HG03575 (cell line): ENCODE data around the gene GP2.

ENCODE experiments used
- ATAC-seq: cut with Tn5 transposase; IDR thresholded peaks from one replicate; pipeline ENCODE4 v1.9.1; 2021; ENCODE audit not compliant: unreplicated experiment, insufficient number of reproducible peaks, low FRiP score; ENCODE audit errors: extremely low read depth

The GP2 gene

DNA sequence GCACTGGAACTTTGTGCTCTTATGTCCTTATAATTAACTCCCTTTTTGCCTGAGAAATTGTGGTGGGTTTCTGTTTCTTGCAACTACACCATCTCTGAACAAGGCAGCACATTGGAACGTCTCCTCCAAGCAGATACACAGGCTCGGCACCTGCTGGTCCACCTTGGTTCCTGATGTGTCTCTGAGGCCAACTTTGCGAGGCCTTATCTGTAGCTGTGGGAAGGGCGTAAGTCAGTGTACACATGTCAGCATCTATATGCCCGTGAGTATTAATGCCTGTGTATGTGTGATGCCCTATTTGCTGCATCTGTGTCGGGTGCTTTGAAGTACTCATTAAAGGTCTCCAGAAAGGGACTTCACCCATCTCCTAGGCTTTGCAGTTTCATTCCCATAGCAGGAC lies 17.5 kb downstream of the GP2 start:
- ATAC-seq, result no peak

DNA sequence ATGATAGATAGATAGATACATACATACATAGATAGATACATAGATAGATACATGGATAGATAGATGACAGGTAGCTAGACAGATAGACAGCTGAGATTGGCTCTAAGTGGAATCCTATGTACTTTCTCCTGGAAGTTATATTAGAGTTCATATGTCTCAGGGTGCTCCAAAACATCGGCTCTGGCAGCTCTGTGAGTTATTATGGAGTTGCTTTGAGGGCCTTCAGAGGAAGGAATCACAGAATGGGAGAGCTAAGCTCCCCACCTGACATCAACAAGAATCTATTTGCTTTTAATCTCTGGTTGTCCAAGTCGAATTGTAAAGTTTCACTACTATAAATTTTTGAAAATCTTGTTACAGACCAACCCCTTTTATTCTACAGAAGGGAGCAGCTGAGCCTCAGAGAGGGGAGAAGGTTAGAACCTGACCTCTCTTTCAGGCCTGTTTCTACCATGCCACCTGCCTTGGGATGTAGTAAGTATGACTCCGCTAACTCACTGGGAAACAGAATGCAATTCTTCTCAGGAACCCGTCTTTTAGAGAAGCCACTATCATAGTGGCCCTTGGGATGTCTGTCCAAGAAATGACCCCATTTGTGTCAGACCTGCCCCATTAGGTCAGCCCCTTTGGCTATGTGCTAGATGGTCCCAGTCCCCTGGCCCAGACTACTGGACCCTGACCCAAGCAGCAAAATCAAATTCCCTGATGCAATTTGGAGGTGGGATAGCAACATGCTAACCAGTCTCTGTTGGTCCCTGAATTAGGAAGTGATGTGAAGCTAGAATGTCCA lies 18.3 kb downstream of the GP2 start:
- ATAC-seq, result no peak

DNA sequence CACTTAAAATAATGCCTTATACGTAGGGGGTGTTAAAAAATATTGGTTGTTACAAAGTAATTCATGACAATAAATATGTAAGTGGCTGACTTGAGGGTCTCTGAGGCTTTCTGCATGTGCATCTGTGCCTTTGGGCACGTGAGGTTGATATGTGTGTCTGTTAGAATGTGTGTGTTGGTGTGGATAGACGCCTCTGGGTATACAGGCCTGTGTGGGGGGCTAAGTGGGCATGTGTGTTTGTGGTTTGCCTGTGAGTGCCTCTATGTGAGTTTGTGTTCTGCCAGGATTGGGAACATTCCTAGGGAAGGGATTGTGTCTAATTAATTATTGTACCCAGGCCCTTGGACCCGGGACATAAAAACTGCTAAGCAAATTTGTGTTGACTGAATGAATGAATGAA lies 19.0 kb downstream of the GP2 start:
- no peak for ATAC-seq

DNA sequence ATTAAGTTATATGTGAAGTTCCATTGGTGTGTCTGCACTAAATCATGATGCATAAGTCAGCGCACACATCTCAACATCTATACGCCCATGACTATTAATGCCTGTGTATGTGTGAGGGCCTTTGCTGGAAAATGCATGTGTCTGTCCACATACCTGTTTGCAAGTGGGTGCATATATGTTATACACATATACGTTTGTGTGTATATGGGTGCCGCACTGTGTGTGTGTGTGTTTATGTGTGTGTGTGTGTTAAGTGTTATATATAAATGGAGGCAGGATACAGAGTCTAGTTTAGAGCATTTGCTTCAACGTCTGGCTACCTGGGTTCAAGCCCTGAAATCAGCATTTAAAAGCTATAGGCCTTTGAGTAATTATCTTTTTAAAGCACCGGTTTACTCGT lies 19.5 kb downstream of the GP2 start:
- ATAC-seq, result no peak

DNA sequence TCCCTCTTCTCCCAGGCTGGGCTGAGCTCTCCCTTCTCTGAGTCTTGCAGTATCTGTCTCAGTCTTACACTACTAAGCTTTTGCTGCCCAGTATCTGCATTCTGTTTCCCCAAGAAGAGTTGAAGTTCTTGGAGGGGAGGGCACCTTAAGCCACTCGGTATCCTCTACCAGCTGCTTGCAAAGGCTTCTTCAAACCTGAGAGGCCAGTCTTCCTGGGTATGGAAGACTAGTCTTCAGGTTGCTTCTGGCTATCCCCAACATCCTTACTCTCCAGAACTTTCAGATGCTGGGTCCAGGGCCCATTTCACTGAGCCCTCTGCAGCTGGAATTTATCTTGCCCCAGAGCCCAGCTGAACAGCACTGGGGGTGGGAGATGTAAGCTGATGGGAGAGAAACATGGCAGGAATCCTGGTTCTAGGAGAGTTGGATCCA lies 20.1 kb downstream of the GP2 start:
- ATAC-seq, result no peak

DNA sequence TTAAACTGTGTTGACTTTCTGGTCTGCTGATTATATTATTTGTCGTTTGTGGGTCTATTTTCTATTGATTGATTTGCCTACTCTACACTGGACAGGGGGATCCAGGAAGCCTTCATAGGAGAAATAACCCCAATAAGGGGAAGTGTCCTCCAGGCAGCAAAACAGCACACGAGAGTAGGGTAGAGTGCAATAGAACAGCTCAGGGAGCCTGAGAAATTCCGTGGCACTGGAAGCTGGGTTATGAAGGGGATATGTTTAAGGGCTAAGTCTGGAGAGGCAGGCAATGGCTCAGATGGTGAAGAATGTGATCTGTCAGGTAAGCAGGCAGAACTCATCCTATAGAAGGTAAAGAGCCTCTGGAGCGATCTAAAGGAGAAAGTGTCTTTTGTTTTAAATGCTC lies 20.9 kb downstream of the GP2 start:
- no peak for ATAC-seq

DNA sequence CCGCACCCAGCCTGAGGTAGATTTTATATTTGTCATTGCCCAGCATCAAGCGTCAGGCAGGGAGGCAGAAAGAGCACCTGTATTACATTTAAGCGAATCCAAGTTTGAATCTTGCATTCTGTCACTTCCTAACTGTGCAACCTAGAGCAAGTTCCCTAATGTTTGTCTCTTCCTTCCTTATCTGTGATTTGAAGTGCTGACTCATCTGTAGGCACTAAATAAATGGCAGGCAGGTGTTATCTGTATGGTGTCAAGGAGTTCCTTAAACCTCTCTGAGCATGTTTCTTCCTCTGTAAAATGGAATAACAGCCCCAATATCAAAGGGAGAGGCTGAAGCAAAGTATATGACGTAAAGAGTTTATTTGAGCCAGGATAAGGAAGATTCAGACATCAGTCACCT lies 24.3 kb downstream of the GP2 start:
- no peak for ATAC-seq

DNA sequence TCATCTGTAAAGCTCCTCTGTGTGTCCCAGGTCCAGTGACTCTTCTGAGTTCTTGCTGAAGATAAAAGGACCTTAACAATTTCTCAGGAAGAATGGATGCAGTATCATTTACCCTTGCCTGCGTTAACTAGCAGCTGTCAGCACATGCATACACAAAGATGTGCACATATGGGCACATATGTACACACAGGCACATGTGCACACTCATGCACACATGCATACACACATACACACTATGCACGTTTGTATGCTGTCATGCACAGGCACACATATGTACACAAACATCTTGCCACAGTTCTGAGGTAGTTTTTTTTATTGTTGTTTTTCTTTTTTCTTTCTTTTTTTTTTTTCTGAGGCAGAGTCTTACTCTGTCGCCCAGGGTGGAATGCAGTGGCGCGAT lies 24.9 kb downstream of the GP2 start:
- ATAC-seq, result no peak

DNA sequence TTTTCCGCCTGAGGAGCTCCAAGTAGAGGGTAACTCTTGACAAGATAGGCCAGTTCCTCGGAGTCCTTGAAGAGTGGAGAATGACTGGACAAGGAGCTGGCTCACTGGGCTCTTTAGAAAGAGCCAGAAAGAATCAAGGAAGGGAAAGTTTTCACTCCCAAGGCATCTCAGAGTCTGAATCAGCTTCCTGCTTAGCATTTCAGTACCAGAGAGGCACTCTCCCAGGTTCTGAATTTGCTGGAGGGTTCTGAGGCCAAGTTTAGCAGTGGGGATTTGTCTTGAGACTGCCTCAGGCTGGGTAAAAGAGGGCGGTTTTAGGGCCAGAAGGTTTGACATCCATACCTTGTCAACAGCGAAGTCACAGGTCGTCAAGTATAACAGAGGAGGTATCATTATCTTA lies 25.5 kb downstream of the GP2 start:
- no peak for ATAC-seq

DNA sequence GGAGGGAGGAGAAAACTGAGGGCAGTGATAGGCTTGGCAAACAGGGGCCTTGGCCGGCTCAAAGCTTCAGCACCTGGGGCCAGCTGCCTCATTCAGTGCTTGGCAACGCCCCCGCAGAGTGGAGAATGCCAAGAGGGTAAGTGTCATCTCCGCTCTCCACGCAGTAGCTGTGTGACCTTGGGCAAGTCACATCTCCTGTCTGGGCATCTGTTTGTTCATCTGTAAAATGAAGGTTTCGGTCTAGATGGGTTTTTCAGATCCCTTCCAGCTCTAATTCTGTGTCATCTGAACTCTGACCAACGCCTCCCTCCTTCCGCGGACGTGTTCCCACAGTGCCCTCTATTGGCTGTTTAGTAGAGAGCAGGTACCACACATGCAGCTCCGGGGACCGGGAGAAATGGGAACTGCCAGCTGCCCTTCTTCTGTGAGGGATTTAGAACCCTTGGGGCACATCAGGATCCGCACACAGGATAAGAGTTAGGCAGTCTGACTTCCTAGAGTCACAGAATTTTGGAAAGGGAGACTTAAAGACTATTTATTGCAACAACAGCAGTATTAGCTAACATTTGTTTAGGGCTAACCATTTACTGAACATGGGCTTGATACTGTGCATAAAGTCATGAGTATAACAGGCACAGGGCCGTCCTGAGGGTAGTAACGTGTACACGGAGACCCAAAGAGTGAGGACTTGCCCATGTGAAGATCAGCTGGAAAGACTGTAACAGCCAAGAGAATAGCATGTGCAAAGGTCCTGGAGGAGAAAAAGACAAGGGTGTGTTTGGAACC lies 26.8 kb downstream of the GP2 start:
- ATAC-seq, result no peak

DNA sequence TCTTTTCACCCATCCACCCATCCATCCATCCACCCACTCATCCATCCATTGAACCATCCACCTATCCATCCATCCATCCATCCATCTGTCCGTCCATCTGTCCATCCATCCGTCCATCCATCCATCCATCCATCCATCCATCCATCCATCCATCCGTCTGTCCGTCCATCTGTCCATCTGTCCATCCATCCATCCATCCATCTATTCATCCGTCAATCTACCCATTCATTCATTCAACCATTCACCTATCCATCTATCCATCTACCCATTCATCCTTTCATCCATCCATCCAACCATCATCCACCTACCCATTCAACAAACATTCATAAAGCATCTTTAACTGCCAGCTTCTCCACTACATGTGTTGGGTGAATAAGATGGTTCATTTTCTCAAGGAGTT lies 28.9 kb downstream of the GP2 start:
- no peak for ATAC-seq

DNA sequence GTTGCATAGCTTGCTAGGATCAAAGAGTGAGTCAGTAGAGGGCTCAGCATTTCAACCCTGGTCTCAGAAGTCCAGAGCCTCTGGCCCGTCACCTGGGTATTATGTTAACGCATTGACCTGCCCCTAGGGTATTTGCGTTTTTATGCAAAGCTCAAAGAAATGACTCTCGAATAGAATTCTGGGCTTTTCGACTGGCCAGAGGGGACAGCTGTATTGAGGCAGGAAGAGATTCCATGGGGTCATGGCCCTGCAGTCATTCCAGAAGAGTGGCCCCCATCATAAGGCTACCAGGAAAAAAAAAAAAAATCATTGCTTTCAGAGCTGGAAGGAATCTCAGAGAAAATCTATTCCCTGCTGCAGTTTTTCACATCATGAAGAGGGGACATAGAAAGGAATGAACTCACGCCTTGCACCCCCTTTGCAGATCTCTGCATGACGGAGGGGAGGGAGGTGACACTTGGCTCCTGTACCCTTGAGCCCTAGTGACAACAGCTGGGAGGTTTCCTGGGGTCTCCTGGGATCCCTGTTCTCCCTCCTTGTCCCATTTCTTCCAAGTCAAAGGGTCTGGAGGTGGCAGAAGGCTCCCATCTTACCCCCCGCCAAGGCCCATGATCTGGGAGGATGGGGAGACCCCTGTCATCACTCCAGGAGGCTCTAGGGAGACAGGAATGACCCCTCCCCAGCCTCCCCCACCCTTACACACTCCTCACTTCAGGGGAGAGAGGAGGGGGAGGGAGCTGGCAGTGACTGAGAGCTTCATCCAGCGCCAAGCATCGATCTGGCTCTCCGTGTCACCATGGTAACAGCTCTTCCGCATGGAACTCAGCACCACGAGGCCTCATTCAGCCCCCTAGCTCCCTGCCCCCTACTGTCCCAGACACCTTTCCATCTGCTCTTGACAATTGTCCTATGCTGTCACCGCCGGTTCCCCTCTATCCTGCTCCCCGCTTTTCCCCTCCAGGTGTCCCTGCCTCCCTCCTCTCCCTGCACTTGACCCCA lies 35.8 kb downstream of the GP2 start:
- no peak for ATAC-seq

DNA sequence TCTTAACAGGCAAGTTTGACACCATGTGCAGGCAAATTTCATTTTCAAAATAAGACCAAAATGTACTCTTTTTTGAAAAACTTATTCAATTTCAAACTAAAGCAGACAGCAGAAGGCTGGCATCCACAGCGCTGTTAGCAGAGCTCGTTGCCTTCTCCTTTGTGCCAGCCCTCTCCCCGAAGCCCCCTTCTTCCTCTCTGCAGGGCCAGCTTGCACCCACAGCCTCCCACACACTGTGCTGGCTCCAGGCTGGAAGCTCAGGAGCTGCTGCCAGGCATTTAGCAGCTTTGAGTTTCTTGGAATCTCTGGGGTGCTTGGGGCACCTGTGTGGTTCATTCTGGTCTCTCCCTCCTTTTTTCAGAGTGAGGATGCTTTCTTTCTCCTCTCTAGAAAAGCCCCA lies 37.7 kb downstream of the GP2 start:
- no peak for ATAC-seq

DNA sequence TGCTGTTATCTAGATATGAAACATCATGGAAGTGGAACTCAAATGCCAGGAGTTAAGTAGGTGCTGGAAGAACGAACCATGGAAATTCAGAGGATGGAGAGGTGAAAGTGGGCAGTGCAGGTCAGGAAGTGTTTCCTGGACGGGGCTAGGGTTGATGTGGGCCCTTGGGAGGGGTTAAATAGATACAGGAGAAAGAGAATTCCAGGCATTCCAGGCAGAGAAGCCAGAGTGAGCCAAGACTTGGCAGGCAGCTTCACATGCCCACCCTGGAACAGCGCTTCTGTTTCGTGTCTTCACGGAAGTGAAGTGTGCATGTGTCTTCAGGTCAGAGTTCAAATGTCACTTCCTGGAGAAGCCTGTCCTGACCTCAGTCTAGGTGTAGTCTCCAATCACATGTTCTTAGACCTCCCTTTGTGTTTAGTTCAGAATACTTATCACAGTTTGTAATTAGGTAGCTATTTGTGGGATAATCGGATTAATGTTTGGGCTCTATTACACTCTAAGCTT lies 41.3 kb downstream of the GP2 start:
- no peak for ATAC-seq

DNA sequence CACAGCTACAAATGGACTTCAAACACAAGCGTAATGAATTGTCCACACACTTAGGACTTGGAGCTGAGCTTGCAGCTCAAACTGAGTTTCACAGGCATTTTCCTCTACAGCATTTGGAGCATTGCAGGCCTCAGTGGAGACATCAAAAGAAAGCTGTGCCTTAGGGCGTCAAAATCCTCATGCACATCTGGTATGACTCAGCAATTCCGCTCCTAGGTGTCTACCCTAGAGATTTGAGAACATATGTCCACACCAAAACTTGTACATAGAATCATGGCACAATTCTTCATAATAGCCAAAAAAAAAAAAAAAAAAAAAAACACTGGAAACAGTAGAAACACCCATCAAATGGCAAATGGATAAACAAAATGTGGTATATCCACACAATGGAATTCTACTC lies 47.1 kb downstream of the GP2 start:
- ATAC-seq, result no peak

DNA sequence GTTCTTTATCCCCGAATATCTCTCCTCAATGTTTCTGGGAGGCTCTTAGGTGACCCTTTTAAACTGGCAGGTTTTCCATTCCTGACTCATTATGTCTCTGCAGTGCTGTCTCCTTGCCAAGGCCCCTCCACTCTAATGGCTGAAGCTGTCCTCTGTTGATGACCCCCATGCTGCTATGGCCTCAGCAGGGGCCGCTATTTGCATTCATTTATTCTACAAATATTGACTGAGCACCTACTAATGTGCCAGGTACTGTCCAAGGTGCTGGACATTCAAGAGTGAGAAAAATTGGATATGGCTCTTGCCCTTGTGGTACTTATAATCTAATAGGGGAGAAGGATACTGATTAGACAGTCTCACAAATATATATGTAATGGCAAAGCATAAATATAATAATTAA lies 55.4 kb downstream of the GP2 start:
- ATAC-seq, result no peak

DNA sequence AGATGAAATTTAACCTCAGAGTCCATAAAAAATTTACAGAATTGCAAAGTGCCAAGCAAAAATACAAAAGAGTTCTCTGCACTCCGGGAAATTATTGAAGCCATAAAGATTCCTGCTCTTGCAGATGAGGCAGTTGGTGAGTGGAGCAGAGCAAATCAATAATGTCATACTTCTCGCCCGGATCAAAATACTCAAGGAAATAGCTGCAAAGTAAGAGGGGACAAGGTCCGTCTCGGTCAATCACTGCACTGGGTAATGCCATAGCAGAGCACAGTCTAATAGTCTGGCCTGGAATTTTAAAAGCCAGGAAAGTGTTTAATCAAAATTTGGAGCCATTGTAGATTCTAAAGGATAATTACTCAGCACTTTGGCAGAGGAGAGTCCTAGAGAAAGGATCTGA lies 58.9 kb downstream of the GP2 start:
- no peak for ATAC-seq

DNA sequence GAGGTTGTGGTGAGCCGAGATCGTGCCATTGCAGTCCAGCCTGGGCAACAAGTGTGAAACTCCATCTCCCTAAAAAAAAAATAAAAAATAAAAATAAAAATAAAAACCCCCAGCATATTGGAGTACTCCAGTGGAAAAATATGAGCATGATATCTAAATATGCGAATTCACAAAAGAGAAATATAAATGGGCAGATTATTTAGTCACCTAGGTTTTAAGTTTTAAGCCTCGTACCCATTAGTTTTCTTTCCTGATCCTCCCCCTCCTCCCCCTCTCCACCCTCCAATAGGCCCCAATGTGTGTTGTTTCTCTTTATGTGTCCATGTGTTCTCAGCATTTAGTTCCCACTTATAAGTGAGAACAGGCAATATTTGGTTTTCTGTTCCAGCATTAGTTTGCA lies 62.3 kb downstream of the GP2 start:
- ATAC-seq, result no peak

DNA sequence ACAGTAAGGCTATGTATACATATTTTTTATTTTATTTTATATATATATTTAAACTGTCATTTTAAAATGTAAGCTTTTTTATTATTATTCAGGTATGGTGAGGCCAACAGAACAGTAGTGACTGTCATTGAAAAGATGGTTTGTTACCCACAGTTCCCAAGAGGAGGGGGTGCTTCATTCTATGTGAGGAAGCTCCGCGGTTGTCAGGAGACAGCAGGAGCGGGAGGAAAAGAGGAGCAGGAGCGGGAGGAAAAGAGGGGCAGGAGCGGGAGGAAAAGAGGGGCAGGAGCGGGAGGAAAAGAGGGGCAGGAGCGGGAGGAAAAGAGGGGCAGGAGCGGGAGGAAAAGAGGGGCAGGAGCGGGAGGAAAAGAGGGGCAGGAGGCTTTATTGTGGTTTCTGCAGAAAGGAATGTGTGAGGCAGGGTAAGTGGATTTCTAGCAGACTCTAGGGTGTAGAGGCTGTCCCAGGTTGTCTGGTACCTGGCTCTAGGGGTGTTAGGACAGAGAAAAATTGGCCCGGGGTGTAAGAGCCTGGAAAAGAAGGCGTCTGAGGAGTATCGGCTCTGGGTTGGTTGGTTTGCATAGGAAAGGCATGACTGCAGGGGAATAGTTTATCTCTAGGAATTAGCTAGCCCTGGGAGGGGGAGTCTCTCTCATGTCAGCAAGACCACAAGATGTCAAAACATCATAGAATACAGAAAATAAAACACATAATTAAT lies 64.0 kb downstream of the GP2 start:
- no peak for ATAC-seq
